Measurements from ENCODE around the gene KRT17. TPM values are rescaled to one million over a fixed set of nuclear protein-coding genes. Genes with fewer than 3 reads are reported as not detected.

The KRT17 gene
- total and polyA plus RNA-seq, 2 donors: 195 to 2,044 TPM

GRCh38 chr17:41656249-41657023 lies 32.1 kb upstream of the KRT17 start:
- WGBS: 97% methylated on average over 16 of the region's 16 CpGs
- H3K27ac ChIP-seq (ENCODE audit: low read depth in 1 of 2, low read length in 1 of 2): peak overlapping the region; percentile 74 to 86
- no peaks in the 10 kb centered on the region for H3K36me3 ChIP-seq (ENCODE audit: control insufficient read depth in 2 of 2, insufficient read depth in 2 of 2, low read length in 1 of 2)
- no peaks in the 10 kb centered on the region for H3K27me3 ChIP-seq (ENCODE audit: control insufficient read depth in 2 of 2, insufficient read depth in 1 of 2, low read length in 1 of 2)
- H3K9me3 ChIP-seq (ENCODE audit: control insufficient read depth in 2 of 2, insufficient read depth in 1 of 2, low read length in 1 of 2): no peaks in the 10 kb centered on the region
- no peak for DNase-seq (ENCODE audit: low read depth in 6 of 9, low spot score in 9 of 9)
- peaks cover 0 to 49% of the 10 kb centered on the region in 2 donors for H3K4me1 ChIP-seq (ENCODE audit: control insufficient read depth in 2 of 2, insufficient read depth in 2 of 2, low read length in 2 of 2)
- H3K4me3 ChIP-seq (ENCODE audit: low read length in 2 of 2): no peak overlapping the region

GRCh38 chr17:41655611-41656111 lies 31.3 kb upstream of the KRT17 start:
- no peak overlapping the region for H3K4me3 ChIP-seq (ENCODE audit: low read length in 2 of 2)
- no peaks in the 10 kb centered on the region for H3K9me3 ChIP-seq (ENCODE audit: control insufficient read depth in 2 of 2, insufficient read depth in 1 of 2, low read length in 1 of 2)
- peak in 1 of 9 donors; percentile 29 for DNase-seq (ENCODE audit: low read depth in 6 of 9, low spot score in 9 of 9)
- no peaks in the 10 kb centered on the region for H3K36me3 ChIP-seq (ENCODE audit: control insufficient read depth in 2 of 2, insufficient read depth in 2 of 2, low read length in 1 of 2)
- H3K27me3 ChIP-seq (ENCODE audit: control insufficient read depth in 2 of 2, insufficient read depth in 1 of 2, low read length in 1 of 2): no peaks in the 10 kb centered on the region
- H3K4me1 ChIP-seq (ENCODE audit: control insufficient read depth in 2 of 2, insufficient read depth in 2 of 2, low read length in 2 of 2): peaks cover 0 to 50% of the 10 kb centered on the region in 2 donors
- 90% methylated on average over 18 of the region's 18 CpGs for WGBS
- peak overlapping the region; percentile 77 to 87 for H3K27ac ChIP-seq (ENCODE audit: low read depth in 1 of 2, low read length in 1 of 2)

GRCh38 chr17:41654678-41655607 lies 30.6 kb upstream of the KRT17 start:
- no peak for DNase-seq (ENCODE audit: low read depth in 6 of 9, low spot score in 9 of 9)
- Histone ChIP-seq H3K9me3 (ENCODE audit: control insufficient read depth in 2 of 2, insufficient read depth in 1 of 2, low read length in 1 of 2) (no peaks in the 10 kb centered on the region), H3K4me1 (ENCODE audit: control insufficient read depth in 2 of 2, insufficient read depth in 2 of 2, low read length in 2 of 2) (peaks cover 0 to 45% of the 10 kb centered on the region in 2 donors), H3K4me3 (ENCODE audit: low read length in 2 of 2) (no peak overlapping the region), H3K36me3 (ENCODE audit: control insufficient read depth in 2 of 2, insufficient read depth in 2 of 2, low read length in 1 of 2) (no peaks in the 10 kb centered on the region), H3K27ac (ENCODE audit: low read depth in 1 of 2, low read length in 1 of 2) (peak overlapping the region; percentile 77 to 87), H3K27me3 (ENCODE audit: control insufficient read depth in 2 of 2, insufficient read depth in 1 of 2, low read length in 1 of 2) (no peaks in the 10 kb centered on the region)
- 91% methylated on average over 24 of the region's 24 CpGs for WGBS

GRCh38 chr17:41653892-41654677 lies 29.7 kb upstream of the KRT17 start:
- DNase-seq (ENCODE audit: low read depth in 6 of 9, low spot score in 9 of 9): no peak
- H3K4me1 ChIP-seq (ENCODE audit: control insufficient read depth in 2 of 2, insufficient read depth in 2 of 2, low read length in 2 of 2): peaks cover 0 to 43% of the 10 kb centered on the region in 2 donors
- H3K27ac ChIP-seq (ENCODE audit: low read depth in 1 of 2, low read length in 1 of 2): peak overlapping the region; percentile 77 to 87
- H3K9me3 ChIP-seq (ENCODE audit: control insufficient read depth in 2 of 2, insufficient read depth in 1 of 2, low read length in 1 of 2): no peaks in the 10 kb centered on the region
- 88% methylated on average over 14 of the region's 14 CpGs for WGBS
- H3K4me3 ChIP-seq (ENCODE audit: low read length in 2 of 2): no peak overlapping the region
- H3K27me3 ChIP-seq (ENCODE audit: control insufficient read depth in 2 of 2, insufficient read depth in 1 of 2, low read length in 1 of 2): no peaks in the 10 kb centered on the region
- no peaks in the 10 kb centered on the region for H3K36me3 ChIP-seq (ENCODE audit: control insufficient read depth in 2 of 2, insufficient read depth in 2 of 2, low read length in 1 of 2)

GRCh38 chr17:41653421-41653820 lies 29.0 kb upstream of the KRT17 start:
- Histone ChIP-seq H3K9me3 (ENCODE audit: control insufficient read depth in 2 of 2, insufficient read depth in 1 of 2, low read length in 1 of 2) (no peaks in the 10 kb centered on the region), H3K27ac (ENCODE audit: low read depth in 1 of 2, low read length in 1 of 2) (peak overlapping the region; percentile 73 to 74), H3K27me3 (ENCODE audit: control insufficient read depth in 2 of 2, insufficient read depth in 1 of 2, low read length in 1 of 2) (peaks cover 0 to 4% of the 10 kb centered on the region in 2 donors), H3K4me1 (ENCODE audit: control insufficient read depth in 2 of 2, insufficient read depth in 2 of 2, low read length in 2 of 2) (peaks cover 4 to 47% of the 10 kb centered on the region in 2 donors), H3K36me3 (ENCODE audit: control insufficient read depth in 2 of 2, insufficient read depth in 2 of 2, low read length in 1 of 2) (no peaks in the 10 kb centered on the region), H3K4me3 (ENCODE audit: low read length in 2 of 2) (no peak overlapping the region)
- no peak for DNase-seq (ENCODE audit: low read depth in 6 of 9, low spot score in 9 of 9)
- WGBS: 97% methylated on average over 5 of the region's 5 CpGs

- peaks cover 9 to 48% of the 10 kb centered on the region in 2 donors for H3K4me1 ChIP-seq (ENCODE audit: control insufficient read depth in 2 of 2, insufficient read depth in 2 of 2, low read length in 2 of 2)
- H3K27me3 ChIP-seq (ENCODE audit: control insufficient read depth in 2 of 2, insufficient read depth in 1 of 2, low read length in 1 of 2): peaks cover 0 to 10% of the 10 kb centered on the region in 2 donors
- peak overlapping the region; percentile 11 to 23 for H3K27ac ChIP-seq (ENCODE audit: low read depth in 1 of 2, low read length in 1 of 2)
- no peaks in the 10 kb centered on the region for H3K9me3 ChIP-seq (ENCODE audit: control insufficient read depth in 2 of 2, insufficient read depth in 1 of 2, low read length in 1 of 2)
- H3K4me3 ChIP-seq (ENCODE audit: low read length in 2 of 2): no peak overlapping the region
- 93% methylated on average over 5 of the region's 5 CpGs for WGBS
- no peak for DNase-seq (ENCODE audit: low read depth in 6 of 9, low spot score in 9 of 9)
- no peaks in the 10 kb centered on the region for H3K36me3 ChIP-seq (ENCODE audit: control insufficient read depth in 2 of 2, insufficient read depth in 2 of 2, low read length in 1 of 2)
These were observed 28.1 kb upstream of the KRT17 start for GRCh38 chr17:41652461-41652970.

- H3K4me1 ChIP-seq (ENCODE audit: control insufficient read depth in 2 of 2, insufficient read depth in 2 of 2, low read length in 2 of 2): peaks cover 9 to 48% of the 10 kb centered on the region in 2 donors
- H3K4me3 ChIP-seq (ENCODE audit: low read length in 2 of 2): no peak overlapping the region
- H3K36me3 ChIP-seq (ENCODE audit: control insufficient read depth in 2 of 2, insufficient read depth in 2 of 2, low read length in 1 of 2): no peaks in the 10 kb centered on the region
- peak overlapping the region; percentile 23 to 82 for H3K27ac ChIP-seq (ENCODE audit: low read depth in 1 of 2, low read length in 1 of 2)
- no peaks in the 10 kb centered on the region for H3K9me3 ChIP-seq (ENCODE audit: control insufficient read depth in 2 of 2, insufficient read depth in 1 of 2, low read length in 1 of 2)
- peaks cover 0 to 12% of the 10 kb centered on the region in 2 donors for H3K27me3 ChIP-seq (ENCODE audit: control insufficient read depth in 2 of 2, insufficient read depth in 1 of 2, low read length in 1 of 2)
- WGBS: 92% methylated on average over 13 of the region's 13 CpGs
- DNase-seq (ENCODE audit: low read depth in 6 of 9, low spot score in 9 of 9): no peak
These were observed 27.5 kb upstream of the KRT17 start for GRCh38 chr17:41651625-41652460.
